ENCODE results near the gene COMMD1. TPM values are rescaled to one million over a fixed set of nuclear protein-coding genes. Genes with fewer than 3 reads are reported as not detected.

Gene COMMD1
- total RNA-seq, 4 donors from 2014 or later = 51.8 to 78.6 (median 58.3) TPM

DNA sequence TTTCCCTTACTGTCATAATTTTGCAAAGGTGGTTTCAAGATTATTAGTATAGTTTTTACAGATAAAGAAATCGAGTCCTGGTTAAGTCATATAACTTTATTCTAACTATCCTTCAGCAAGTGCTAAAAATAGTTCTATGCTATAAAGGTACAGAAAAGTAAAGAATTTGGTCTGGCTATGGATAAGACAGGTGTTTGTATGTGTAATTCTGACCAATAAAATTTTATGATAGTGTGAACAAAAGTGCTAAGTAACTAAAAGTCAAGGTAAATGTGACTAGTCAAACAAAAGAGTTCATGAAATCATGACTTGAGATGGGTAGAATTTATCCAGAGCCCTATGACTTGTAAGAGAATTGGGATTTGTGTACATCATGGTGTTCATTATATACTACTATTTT lies 140.7 kb downstream of the COMMD1 start:
- TF ChIP-seq POLR2A (IDR thresholded peaks at IDR 0.05) = no peak
- TF ChIP-seq, protein P1, sequence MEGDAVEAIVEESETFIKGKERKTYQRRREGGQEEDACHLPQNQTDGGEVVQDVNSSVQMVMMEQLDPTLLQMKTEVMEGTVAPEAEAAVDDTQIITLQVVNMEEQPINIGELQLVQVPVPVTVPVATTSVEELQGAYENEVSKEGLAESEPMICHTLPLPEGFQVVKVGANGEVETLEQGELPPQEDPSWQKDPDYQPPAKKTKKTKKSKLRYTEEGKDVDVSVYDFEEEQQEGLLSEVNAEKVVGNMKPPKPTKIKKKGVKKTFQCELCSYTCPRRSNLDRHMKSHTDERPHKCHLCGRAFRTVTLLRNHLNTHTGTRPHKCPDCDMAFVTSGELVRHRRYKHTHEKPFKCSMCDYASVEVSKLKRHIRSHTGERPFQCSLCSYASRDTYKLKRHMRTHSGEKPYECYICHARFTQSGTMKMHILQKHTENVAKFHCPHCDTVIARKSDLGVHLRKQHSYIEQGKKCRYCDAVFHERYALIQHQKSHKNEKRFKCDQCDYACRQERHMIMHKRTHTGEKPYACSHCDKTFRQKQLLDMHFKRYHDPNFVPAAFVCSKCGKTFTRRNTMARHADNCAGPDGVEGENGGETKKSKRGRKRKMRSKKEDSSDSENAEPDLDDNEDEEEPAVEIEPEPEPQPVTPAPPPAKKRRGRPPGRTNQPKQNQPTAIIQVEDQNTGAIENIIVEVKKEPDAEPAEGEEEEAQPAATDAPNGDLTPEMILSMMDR (IDR thresholded peaks at IDR 0.05 in 4 of 5, conservative IDR thresholded peaks at IDR 0.05 in 1 of 5) = no peak
- no peak overlapping the region for H3K27ac ChIP-seq
- in situ Hi-C loops (cut with MboI; ENCODE audit: low sequenced_read_pairs in 4 of 4) (no loop called here), intact Hi-C loops (cut with DNase I; ENCODE audit: low total_unique reads) (no loop called here)
- no peaks in the 10 kb centered on the region for H3K27me3 ChIP-seq
- peaks cover 13 to 20% of the 10 kb centered on the region in 2 donors for H3K4me1 ChIP-seq
- no peak overlapping the region for H3K4me3 ChIP-seq
- no peaks in the 10 kb centered on the region for H3K36me3 ChIP-seq
- H3K9me3 ChIP-seq = no peaks in the 10 kb centered on the region
- no peak for ATAC-seq
- DNase-seq = no peak

DNA sequence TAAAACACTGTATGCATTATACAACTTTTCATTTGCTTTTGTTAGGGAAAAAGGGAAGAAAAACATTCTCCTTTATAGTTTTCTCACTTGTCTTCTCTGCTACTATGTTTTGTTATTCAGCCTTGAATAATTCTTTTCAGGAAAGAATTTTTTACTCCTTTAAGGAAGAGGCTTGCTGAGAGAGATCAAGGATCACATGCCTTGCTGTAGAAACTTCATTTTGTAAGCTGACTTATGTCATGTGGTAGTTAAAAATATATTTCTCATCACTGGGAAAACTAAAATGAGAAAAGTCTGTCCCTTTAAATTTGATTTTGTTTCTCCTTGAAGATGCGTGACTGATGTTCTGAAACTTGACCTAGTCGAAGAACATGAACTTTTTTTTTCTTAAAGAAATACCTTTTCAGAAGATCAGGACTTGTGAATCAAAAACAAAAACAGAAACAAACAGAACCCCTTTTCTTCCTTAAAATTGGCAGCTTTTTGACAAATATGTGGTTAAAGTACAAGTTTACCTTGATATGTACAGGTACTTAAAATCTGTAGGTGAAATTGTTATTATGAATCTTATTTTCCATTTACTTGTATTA lies 145.1 kb downstream of the COMMD1 start:
- intact Hi-C loops (cut with DNase I; ENCODE audit: low total_unique reads) (no loop called here), in situ Hi-C loops (cut with MboI; ENCODE audit: low sequenced_read_pairs in 4 of 4) (no loop called here)
- H3K4me1 ChIP-seq = peaks cover 18 to 22% of the 10 kb centered on the region in 2 donors
- H3K9me3 ChIP-seq = no peaks in the 10 kb centered on the region
- ATAC-seq (no peak), DNase-seq (no peak)
- H3K27me3 ChIP-seq = no peaks in the 10 kb centered on the region
- no peaks in the 10 kb centered on the region for H3K36me3 ChIP-seq
- H3K27ac ChIP-seq = no peak overlapping the region
- TF ChIP-seq, protein P1 (IDR thresholded peaks at IDR 0.05 in 4 of 5, conservative IDR thresholded peaks at IDR 0.05 in 1 of 5) = no peak
- TF ChIP-seq POLR2A (IDR thresholded peaks at IDR 0.05) = no peak
- no peak overlapping the region for H3K4me3 ChIP-seq

DNA sequence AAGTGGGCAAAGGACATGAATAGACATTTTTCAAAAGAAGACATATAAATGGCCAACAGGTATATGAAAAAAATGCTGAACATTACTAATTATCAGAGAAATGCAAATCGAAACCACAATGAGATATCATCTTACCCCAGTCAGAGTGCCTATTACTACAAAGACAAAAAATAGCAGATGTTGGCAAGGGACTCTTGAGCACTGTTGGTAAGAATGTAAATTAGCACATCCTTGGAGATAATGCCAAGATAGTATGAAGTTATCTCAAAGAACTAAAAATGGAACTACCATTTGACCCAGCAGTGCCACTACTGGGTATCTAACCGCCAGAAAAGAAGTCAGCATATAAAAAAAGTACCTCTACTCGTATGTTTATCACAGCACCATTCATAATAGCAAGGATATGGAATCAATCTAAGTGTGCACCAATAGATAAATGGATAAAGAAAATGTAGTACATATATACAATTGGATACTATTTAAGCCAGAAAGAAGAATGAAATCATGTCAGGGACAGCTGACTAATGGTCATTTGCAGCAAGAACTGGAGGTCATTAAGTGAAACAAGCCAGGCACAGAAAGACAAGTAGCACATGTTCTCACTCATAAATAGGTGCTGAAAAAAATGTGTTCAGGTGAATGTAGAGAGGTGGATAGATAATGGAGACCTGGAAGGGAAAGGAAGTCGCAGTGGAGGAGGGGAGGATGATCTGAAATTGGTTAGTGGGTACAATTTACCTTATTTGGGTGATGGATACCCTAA lies 148.7 kb downstream of the COMMD1 start:
- DNase-seq (no peak), ATAC-seq (peak; percentile 90 to 94)
- H3K4me1 ChIP-seq = peaks cover 18 to 22% of the 10 kb centered on the region in 2 donors
- intact Hi-C loops (cut with DNase I; ENCODE audit: low total_unique reads) = no loop called here
- H3K27ac ChIP-seq = peak overlapping the region in 1 of 4 donors; percentile 49
- in situ Hi-C loops (cut with MboI; ENCODE audit: low sequenced_read_pairs in 4 of 4) = no loop called here
- no peak overlapping the region for H3K4me3 ChIP-seq
- no peaks in the 10 kb centered on the region for H3K36me3 ChIP-seq
- no peak for TF ChIP-seq POLR2A (IDR thresholded peaks at IDR 0.05)
- TF ChIP-seq, protein P1 (IDR thresholded peaks at IDR 0.05 in 4 of 5, conservative IDR thresholded peaks at IDR 0.05 in 1 of 5) = no peak
- no peaks in the 10 kb centered on the region for H3K27me3 ChIP-seq
- H3K9me3 ChIP-seq = no peaks in the 10 kb centered on the region

DNA sequence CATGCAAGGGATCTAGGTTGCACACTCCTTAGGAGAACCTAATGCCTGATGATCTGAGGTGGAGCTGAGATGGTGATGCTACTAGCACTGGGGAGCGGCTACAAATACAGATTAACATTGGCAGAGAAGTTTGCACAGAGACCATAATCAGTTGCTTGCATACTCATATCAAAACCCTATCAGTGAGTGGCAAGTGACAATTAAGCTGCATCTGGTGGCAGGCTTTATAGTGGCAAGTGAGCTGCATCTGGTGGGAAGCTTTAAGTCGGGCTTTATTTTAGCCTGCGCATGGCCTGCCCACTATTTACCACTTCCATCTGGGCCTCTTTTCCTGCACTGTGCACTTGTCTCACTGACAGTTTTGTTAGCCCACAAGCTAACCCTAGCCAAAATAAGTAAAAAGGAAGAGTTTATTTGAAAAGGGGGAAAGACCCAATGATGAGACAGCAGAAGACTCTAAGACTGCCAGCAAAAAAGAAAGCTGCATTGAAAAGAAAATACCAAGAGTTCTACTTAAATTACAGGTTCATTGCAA lies 149.5 kb downstream of the COMMD1 start:
- H3K4me3 ChIP-seq = no peak overlapping the region
- ATAC-seq (no peak), DNase-seq (no peak)
- in situ Hi-C loops (cut with MboI; ENCODE audit: low sequenced_read_pairs in 4 of 4) = no loop called here
- H3K36me3 ChIP-seq = no peaks in the 10 kb centered on the region
- H3K9me3 ChIP-seq = no peaks in the 10 kb centered on the region
- H3K4me1 ChIP-seq = peaks cover 18 to 22% of the 10 kb centered on the region in 2 donors
- H3K27me3 ChIP-seq = no peaks in the 10 kb centered on the region
- TF ChIP-seq POLR2A (IDR thresholded peaks at IDR 0.05) = no peak
- TF ChIP-seq, protein P1 (IDR thresholded peaks at IDR 0.05 in 4 of 5, conservative IDR thresholded peaks at IDR 0.05 in 1 of 5) = no peak
- intact Hi-C loops (cut with DNase I; ENCODE audit: low total_unique reads) = no loop called here
- H3K27ac ChIP-seq = no peak overlapping the region

All from gastrocnemius medialis (tissue), 4 donors.